Fibroblast of villous mesenchyme (primary cell): ENCODE measurements around the gene ARL5A. TPM values are rescaled to one million over a fixed set of nuclear protein-coding genes. Genes with fewer than 3 reads are reported as not detected.

Experiments used
- DNase-seq: peaks from one replicate; pipeline ENCODE4 v3.0.0-alpha.2; 2010; ENCODE audit warnings: low read depth
- H3K4me3 ChIP-seq: 2 replicates; pipeline ENCODE4 v1.5.1; 2011; ENCODE audit warnings: low read depth, mild to moderate bottlenecking, low read length
- total RNA-seq: library from RNA; depleted of rRNA; stranded (reverse); fragments of >200 nt; gene quantifications from 2 replicates; pipeline ENCODE4 v1.2.3, GENCODE V29; 2012
- TF ChIP-seq, protein P1 (sequence below): IDR thresholded peaks from 2 replicates; pipeline ENCODE4 v1.5.1; 2012; ENCODE audit warnings: low read depth, mild to moderate bottlenecking, low read length; ENCODE audit not compliant: insufficient read depth

The ARL5A gene
- total RNA-seq, 1 donor: 59.6 TPM

DNA sequence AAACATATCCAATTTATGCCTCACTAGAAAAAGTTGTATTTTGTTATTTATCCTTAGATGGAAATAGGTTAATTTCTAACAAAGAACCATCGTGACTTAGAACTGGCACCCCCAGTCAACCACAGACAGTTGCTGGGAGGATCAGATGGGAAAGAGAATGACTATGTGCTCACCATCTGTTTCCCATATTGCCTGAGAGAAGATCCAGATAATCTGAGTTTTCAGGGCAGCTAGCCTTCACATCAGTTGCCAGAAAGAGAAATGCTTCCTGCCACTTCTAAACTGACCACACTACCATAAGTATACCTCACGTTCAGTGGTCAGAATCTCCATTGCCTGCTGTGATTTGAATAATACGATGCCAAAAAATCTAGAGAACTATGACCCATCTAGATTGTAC is 65.5 kb downstream of the ARL5A start:
- no peak overlapping the region for H3K4me3 ChIP-seq
- no peak for DNase-seq
- TF ChIP-seq, protein P1, sequence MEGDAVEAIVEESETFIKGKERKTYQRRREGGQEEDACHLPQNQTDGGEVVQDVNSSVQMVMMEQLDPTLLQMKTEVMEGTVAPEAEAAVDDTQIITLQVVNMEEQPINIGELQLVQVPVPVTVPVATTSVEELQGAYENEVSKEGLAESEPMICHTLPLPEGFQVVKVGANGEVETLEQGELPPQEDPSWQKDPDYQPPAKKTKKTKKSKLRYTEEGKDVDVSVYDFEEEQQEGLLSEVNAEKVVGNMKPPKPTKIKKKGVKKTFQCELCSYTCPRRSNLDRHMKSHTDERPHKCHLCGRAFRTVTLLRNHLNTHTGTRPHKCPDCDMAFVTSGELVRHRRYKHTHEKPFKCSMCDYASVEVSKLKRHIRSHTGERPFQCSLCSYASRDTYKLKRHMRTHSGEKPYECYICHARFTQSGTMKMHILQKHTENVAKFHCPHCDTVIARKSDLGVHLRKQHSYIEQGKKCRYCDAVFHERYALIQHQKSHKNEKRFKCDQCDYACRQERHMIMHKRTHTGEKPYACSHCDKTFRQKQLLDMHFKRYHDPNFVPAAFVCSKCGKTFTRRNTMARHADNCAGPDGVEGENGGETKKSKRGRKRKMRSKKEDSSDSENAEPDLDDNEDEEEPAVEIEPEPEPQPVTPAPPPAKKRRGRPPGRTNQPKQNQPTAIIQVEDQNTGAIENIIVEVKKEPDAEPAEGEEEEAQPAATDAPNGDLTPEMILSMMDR: no peak

DNA sequence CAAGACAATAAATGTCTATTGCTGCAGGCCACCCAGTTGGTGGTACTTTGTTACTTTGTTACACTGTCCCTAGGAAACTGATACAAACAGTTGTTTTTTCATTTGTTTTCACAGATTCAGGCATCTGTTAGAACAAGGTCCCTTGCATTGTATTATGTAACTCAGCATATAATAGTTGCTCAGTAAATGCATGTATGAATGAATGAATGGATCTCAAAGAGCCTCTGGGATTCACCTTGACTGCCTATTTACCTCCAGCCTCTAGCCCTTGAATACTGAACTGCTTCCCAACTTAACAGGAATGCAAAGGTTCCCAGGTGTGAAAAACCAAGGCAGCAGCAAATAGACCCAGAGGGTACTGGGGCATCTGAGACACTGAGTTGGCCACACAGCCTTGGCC is 66.5 kb downstream of the ARL5A start:
- TF ChIP-seq, protein P1: no peak
- DNase-seq: no peak
- H3K4me3 ChIP-seq: no peak overlapping the region

DNA sequence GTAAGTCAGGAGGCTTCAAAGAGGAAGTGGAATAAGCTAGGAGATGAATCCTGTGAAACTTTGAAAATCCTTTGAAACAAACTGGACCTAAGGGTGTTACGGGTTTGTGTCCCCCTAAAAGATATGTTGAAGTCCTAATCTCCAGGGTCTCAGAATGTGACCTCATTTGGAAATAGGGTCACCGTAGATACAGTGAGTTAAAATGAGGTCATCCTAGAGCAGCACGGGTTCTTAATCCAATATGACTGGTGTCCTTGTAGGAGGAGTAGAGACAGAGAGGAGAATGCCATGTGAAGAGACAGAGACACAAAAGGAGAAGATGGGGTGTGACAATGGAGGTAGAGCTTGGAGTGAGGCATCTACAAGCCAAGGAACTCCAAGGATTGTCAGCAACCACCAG is 67.0 kb downstream of the ARL5A start:
- H3K4me3 ChIP-seq: no peak overlapping the region
- no peak for DNase-seq
- TF ChIP-seq, protein P1: no peak

DNA sequence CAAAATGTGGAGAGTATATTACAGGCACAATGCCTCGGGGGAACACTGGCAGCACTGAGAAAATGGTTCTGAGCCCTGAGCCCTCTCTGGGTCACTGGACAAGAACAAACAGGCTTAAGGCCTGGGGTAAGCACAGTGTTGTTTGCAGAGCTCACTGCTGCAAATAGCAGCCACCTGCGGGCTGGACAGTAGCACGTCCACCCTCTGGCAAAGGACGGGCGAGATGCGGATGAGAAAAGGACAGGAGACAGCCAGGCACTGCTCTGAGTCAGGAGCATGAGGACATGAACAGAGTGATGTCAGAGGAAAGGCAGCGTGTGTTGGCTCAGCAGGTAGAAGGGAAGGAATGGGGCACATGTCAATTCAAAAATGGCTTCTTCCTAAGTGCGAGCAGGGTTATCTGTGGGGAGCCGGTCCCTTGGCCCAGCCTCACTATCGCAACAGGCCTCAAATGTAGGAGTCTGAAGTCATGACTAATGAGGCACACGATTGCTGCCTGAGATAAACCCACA is 68.0 kb downstream of the ARL5A start:
- DNase-seq: no peak
- TF ChIP-seq, protein P1: no peak
- no peak overlapping the region for H3K4me3 ChIP-seq

DNA sequence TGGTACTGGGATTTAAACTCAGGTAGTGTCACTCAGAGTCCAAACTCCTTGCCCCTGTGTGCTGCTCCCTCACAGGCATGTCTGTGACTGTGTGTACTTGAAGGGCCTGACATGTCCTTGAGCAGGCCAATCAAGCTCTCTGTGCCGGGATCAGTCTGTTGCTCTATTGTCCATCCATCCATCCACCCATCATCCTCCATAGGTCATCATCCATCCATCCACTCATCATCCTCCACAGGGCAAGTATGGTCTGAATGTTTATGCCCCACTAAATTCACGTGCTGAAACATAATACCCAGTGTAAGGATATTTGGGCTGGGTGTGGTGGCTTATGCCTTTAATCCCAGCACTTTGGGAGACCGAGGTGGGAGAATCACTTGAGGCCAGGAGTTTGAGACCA is 69.5 kb downstream of the ARL5A start:
- no peak for DNase-seq
- TF ChIP-seq, protein P1: no peak
- H3K4me3 ChIP-seq: no peak overlapping the region

DNA sequence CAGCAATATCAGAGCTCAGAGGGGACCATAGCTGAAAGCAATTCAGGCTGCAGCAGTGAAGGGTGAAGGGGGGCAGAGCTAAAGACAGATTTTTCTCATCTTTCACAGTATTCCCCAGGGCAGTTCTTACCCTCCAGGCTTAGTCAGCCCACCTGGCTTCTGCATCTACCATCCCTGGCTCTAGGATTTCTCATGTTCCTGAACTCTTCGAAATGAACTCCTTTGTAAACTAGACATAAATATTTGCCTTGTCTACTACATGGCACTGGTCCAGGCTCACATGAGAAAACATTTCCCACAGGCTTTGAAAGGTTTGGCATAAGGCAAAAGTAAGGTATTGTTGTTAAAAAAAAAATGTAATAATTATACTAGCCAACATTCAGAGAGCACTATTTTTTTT is 70.4 kb downstream of the ARL5A start:
- TF ChIP-seq, protein P1: no peak
- no peak for DNase-seq
- H3K4me3 ChIP-seq: no peak overlapping the region

DNA sequence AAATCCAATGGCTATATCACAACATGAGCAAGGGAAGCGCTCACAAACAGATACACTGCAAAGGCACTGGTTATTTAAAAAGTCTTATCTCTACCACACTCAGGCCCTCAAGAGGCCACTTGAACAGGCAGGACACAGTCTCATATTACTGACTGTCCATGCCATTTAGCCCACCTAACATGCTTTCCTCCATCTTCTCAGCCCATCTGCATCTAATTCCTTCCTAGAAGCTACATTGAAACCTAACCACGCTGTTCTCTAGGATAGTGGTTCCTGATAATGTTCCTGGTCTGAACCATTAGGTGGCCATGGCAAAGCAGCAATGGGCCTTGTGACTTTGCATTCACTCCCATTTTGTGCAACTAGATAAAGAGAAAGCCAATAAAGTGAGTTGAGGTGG is 71.4 kb downstream of the ARL5A start:
- TF ChIP-seq, protein P1: no peak
- no peak for DNase-seq
- H3K4me3 ChIP-seq: no peak overlapping the region
